Nucleus accumbens (tissue), 56 donors: ENCODE results near the gene TPM3.

Experiments
- DNase-seq, 56 donors: peaks; one replicate each; lab custom pipeline; 2025; lab: John Stamatoyannopoulos, UW

The TPM3 gene

DNA sequence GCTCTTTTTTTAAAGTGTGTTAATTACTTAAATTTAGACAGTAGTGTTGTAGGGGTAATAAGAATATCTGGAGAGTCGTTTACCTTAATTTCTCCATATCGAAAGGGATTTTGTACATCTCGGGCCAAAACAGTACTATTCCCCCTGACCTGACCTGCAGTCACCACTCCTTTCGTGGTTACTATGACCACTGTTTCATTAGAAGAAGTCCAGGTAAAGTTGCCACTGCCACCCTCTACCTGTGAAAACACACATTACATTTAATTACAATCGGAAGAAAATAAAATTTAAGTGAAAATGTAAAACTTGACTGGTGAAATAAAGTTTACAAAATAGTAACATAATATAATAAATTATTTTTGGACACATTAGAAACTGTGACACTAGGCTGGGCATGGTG is 74.3 kb downstream of the TPM3 start:
- DNase-seq = no peak

DNA sequence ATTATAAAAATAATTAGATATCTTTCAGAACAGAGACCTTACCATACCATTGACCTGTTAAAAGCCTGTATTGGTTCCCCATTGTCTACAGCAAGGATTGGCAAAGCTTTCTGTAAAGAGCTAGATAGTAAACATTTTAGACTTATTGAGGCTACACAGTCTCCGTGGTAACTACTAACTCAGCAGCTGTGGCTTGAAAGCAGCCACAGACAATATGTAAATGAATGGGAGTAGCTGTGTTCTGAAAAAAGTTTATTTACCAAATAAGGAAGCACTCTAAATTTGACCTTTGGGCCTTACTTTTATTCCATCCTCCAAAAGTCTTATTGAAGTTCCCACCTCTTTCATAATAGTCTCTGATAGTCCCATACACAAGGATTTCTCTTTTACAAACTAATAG is 76.7 kb downstream of the TPM3 start:
- no peak for DNase-seq
